ENCODE results near the gene NFILZ.

NFILZ gene, protein sequence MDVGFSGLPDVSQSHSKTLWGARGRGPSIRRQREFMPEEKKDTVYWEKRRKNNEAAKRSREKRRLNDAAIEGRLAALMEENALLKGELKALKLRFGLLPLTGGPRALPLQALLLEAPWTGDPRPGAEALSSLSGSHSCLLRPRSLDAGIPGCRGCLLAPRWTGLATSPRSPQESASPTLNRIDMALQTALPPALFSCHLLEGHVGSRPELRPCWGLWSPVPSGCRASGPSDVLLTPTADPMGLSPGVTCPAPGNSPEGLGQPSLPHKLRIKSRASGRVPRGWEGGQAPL
- 0.23 to 2.4 (median 0.79) reads per million in 4 donors for total RNA-seq

GRCh38 chr19:8629996-8630683, at the start of gene NFILZ:
Gene NFILZ, plus strand, starts transcription at chr19:8630633. Its CDS starts 46,133 bp downstream, at chr19:8676766.
- no peak for DNase-seq

DNA sequence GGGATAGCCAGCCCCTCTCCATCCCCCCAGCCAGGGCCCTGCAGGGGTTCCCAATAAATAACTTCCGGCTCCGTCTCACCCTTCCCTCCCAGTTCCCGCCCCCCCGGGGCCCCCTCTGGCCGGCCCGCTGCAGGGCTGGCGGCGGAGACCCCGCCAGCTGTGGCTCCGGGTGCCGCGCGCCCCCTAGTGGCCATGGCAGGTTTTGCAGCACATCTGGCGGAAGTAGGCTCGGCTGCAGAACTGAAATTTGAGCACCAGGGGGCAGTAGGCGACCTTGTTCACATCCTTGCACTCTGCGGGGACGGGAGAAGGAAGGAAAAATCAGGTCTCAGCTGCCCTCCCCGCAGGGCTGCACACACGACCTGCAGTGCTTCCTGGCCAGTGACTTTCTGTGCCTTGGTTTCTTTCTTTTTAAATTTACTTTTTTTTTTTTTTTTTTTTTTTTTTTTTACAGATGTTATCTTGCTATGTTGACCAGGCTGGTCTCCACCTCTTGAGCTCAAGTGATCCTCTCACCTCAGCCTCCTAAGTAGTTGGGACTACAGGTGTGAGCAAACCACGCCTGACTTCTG, 49.6 kb upstream of the NFILZ start:
- peak; percentile 69 to 84 (median 81) for DNase-seq

GRCh38 chr19:8584965-8585893, 45.2 kb upstream of the NFILZ start:
- no peak for DNase-seq

GRCh38 chr19:8585894-8586750, 44.3 kb upstream of the NFILZ start:
- DNase-seq, result peak in 3 of 5 donors; percentile 40 to 60 (median 42)

- DNase-seq, result no peak
Observed at GRCh38 chr19:8589177-8589714, 41.2 kb upstream of the NFILZ start.

DNA sequence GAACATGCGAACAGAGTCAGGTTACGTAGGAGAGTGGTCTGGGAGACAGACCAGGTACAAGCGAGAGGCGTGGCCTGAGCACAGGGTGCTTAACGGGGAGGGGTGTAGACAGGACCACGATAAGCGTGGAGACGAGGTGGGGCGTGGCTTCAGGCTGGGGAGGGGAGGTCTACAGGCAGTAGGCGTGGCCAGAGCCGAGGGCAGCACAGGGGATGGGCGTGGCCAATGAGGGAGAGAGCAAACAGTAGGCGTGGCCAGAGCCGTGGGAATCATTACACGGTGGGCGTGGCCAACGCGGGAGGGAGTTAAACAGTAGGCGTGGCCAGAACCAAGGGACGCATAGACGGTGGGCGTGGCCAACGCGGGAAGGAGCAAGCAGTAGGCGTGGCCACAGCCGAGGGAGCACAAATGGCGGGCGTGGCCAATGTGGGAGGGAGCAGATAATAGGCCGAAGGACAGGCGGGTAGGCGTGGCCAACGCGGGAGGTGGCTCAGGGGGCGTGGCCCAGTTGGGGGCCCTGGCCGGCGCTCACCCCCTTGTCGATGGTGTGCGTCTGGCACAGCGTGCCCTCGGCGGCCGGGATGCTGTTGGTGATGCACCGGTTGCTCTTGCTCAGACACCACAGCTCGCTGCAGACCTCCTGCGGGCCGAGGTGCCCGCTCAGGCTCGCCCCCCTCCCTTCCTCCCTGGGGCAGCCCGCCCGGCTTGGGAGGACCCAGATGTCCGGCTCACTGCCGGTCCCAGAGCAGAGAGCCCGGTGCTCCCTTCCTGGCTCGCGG, 38.0 kb upstream of the NFILZ start:
- DNase-seq, result peak; percentile 85 to 97 (median 95)

- no peak for DNase-seq
Observed at GRCh38 chr19:8593931-8594330, 36.5 kb upstream of the NFILZ start.

DNA sequence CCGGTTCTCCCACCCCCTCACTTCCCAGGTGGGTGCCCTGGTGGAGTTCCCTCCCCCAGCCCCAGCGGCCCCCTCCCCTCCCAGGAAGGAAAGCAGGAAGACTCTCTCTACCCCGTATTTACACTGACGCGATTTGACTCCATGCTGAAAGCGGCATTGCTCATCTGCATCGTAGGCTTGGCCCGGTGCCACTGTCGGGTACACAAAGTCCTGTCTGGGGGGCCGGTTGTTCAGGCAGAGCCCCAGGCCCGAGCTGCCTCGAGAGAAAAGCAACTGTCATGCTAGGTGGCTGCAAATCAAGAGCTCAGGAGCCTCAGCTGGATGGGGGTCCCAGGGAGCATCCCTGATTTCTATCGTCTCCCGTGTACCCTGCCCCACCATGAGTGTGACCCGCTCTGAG, 34.8 kb upstream of the NFILZ start:
- DNase-seq, result no peak

GRCh38 chr19:8596168-8596567, 34.3 kb upstream of the NFILZ start:
- DNase-seq, result no peak

GRCh38 chr19:8600064-8600463, 30.4 kb upstream of the NFILZ start:
- no peak for DNase-seq

- no peak for DNase-seq
Observed at GRCh38 chr19:8600816-8601215, 29.6 kb upstream of the NFILZ start.

DNA sequence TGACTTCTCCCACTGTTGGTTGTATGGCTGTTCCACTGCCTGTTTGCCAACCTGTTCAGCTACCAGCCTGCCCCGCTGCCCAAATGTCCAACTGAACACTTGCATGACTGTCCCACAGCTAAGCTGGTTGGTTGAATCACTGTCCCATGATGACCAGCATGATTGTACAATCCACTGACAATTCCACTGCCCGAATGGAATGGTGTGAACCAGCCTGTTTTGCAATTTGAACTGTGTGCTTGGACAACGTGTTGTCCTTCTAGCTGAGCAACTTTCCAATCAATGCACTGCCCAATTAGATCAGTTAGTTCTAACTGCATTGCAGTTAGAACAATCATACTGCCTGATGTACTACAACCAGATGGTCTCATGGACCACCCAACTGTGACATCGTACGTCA, 28.6 kb upstream of the NFILZ start:
- DNase-seq, result no peak

DNA sequence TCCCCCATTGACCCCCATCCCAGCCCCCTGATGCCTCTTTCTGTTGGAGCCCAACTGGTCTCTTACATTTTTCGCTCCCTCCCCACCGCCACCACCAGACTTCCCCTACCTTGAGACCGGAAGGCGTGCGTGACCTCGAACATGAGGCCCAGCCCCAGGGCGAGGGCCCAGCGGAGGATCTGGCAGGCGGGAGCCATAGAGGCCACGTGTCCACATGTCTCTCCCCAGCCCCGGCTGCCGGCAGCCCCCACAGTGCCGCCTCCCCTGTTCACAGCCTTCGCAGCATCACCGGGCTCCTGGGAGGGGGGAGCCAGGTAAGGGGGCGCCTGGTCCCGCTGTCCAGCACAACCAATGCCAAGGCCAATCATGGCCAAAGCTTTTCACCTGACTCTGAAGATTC, 24.9 kb upstream of the NFILZ start:
- no peak for DNase-seq

GRCh38 chr19:8607386-8607785, 23.0 kb upstream of the NFILZ start:
- no peak for DNase-seq

DNA sequence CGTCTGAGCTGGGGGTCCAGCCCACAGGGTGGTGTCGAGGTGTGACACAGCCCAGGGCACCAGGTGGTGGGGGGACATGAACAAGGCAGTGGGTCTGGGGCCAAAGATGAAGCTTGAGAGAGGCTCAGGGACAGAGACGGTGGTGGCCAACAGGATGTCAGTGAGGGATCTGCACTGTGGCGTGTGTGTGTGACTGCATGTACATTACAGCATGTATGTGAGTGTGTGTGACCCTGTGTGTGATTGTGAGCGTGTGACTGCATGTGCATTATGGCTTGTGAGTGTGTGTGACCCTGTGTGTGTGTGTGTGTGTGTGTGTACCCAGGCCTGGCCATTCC, 21.5 kb upstream of the NFILZ start:
- no peak for DNase-seq

DNA sequence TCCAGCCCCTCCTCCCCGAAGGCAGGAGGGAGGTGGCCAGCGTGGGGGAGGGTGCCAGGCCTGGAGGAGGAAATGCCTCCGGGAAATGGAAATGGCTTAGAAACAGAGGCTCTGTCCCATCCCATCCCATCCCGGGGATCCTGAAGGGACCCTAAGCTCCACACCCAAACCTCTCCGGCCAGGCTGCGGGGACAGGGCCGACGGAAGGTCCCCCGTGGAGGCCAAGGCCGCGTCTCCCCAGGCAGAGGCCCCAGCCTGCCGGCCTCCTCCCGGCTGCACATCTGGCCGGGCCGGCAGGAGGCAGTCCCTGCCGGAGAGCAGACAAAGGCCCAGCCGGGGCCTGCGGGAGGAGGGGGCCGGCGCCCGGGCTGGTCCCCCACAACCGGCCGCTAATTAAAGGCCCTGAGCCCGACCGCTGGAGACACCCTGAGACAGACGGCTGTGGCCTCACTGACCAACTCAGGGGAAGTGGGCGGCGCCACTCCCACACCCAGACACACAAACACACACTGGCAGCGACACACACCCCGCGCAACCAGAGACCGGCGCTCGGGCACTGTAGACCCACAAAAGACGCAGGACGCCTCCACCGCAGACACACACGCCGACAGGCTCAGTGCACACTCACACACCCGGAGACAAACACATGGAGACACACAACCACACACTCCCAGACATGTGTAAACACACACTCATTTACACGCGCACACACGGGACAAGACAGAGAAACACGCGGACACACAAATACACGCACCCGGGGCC, 21.0 kb upstream of the NFILZ start:
- DNase-seq, result no peak

DNA sequence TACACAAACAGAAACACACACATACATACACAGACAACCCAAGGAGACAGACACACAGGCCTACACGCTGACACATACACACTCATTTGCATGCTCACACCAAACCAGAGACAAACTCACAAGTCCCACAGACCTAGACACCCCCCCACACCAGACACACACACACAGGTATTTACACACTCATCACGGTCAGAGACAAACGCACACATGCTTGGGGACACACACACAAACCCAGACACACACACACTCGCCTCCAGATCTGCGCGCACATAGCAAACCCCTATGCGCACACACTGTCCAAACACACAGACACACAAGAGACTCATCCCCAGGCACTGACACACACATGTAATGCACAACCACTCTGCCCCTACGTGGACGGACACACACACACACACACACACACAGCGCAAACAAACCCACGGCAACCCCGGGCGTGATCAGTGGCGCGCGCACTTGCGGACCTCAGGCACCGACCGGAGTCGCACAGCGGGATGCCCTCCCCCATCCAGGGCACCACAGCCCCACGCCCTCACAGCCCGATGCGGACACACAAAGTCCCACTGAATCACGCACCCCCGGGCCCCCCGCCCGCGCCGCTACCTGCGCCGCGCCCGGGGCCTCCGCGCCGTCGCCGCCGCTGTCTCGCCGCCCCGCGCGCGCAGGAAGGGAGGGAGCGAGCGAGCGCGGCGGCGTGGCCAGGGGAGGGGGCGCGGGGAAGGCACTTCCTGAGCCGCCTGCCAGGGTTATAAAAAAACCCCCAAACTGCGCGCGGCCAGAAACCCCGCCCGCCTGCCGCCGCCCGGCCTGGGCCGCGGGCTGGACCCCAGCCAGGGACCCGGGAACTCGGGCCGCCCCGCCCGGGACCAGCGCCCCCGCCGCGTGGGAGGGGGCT, 20.1 kb upstream of the NFILZ start, which contains the start of gene ADAMTS10:
Gene ADAMTS10, minus strand, starts transcription at position 675 of the 895 bp plus-strand sequence. CDS start 5,005 bp downstream, outside the sequence.
- peak in 4 of 5 donors; percentile 11 to 58 (median 38) for DNase-seq

- DNase-seq, result no peak
Observed at GRCh38 chr19:8610936-8611300, 19.5 kb upstream of the NFILZ start.

GRCh38 chr19:8611391-8611876, 19.0 kb upstream of the NFILZ start:
- no peak for DNase-seq
